Endothelial cell of umbilical vein (primary cell): ENCODE measurements around the gene MINAR2. TPM values are rescaled to one million over a fixed set of nuclear protein-coding genes. Genes with fewer than 3 reads are reported as not detected.

Experiments
- BruUV-seq: library from RNA; stranded (reverse); fragments of 400-500 nt; replicated peaks from 2 replicates; lab custom pipeline; 2021; lab: Mats Ljungman, UMichigan
- CTCF ChIA-PET: fragments of 300-600, 350-600 bp; sonication (Branson Sonifier 250); formaldehyde crosslinking; loops from one replicate; lab custom pipeline; 2021; ENCODE audit warnings: antibody characterized with exemption, inconsistent platforms; lab: Charles Lee
- POLR2A ChIA-PET: fragments of 300-600, 350-600 bp; sonication (Branson Sonifier 250); formaldehyde crosslinking; loops from one replicate; lab custom pipeline; 2021; ENCODE audit warnings: antibody characterized with exemption, inconsistent platforms; lab: Charles Lee
- DNase-seq: peaks from one replicate; pipeline ENCODE4 v3.0.0-alpha.2; 2011; ENCODE audit warnings: low read depth, low spot score
- FAIRE-seq: peaks from 2 replicates; lab custom pipeline; 2011; peaks lifted over from hg19 to GRCh38; lab: Jason Lieb, UNC
- H2AFZ ChIP-seq: 2 replicates; pipeline ENCODE4 v1.6.0; 2012; ENCODE audit warnings: low read depth, low read length, control low read depth, inconsistent platforms
- H3K27ac ChIP-seq: 2 replicates; pipeline ENCODE4 v1.5.1; 2011; ENCODE audit warnings: low read depth, mild to moderate bottlenecking, control low read depth, low read length, moderate library complexity; ENCODE audit not compliant: insufficient read depth
- H3K27me3 ChIP-seq, 2 experiments: 2 replicates each; pipeline versions ENCODE4 v1.6.0 to v1.6.1; 2011; ENCODE audit warnings: low read length in 2 of 2, mixed read lengths in 1 of 2; ENCODE audit not compliant: control insufficient read depth in 2 of 2, insufficient read depth in 2 of 2
- H3K36me3 ChIP-seq, 2 experiments: 2 replicates in 1 of 2; 3 replicates in 1 of 2; pipeline ENCODE4 v1.5.1; 2011; ENCODE audit warnings: low read length in 2 of 2, mild to moderate bottlenecking in 1 of 2, moderate library complexity in 1 of 2; ENCODE audit not compliant: control insufficient read depth in 2 of 2, insufficient read depth in 2 of 2; ENCODE audit errors: extremely low read depth in 1 of 2
- H3K4me1 ChIP-seq: 3 replicates; pipeline ENCODE4 v1.5.1; 2011; ENCODE audit warnings: mild to moderate bottlenecking, low read length; ENCODE audit not compliant: control insufficient read depth, insufficient read depth; ENCODE audit errors: extremely low read depth
- H3K4me2 ChIP-seq: 2 replicates; pipeline ENCODE4 v1.6.1; 2011; ENCODE audit warnings: low read length, control low read depth, mixed read lengths; ENCODE audit not compliant: insufficient read depth
- H3K4me3 ChIP-seq, 3 experiments: fragments of 200-600 bp in 1 of 3; sonication (generic), shearing (Covaris generic) in 1 of 3; replicated peaks in 1 of 3; 2 replicates each; pipeline ENCODE4 v1.5.1; 2011 to 2016; ENCODE audit warnings: control low read depth in 3 of 3, low read length in 3 of 3, mild to moderate bottlenecking in 2 of 3, inconsistent platforms in 1 of 3, low read depth in 1 of 3, moderate library complexity in 1 of 3; ENCODE audit not compliant: insufficient read depth in 1 of 3
- H3K79me2 ChIP-seq: 2 replicates; pipeline ENCODE4 v1.6.0; 2012; ENCODE audit warnings: low read length, inconsistent platforms; ENCODE audit not compliant: control insufficient read depth, insufficient read depth
- H3K9ac ChIP-seq: replicated peaks from 2 replicates; pipeline ENCODE3; 2011; ENCODE audit warnings: low read length, control low read depth; ENCODE audit not compliant: insufficient read depth; ENCODE audit errors: extremely low read depth
- H3K9me1 ChIP-seq: replicated peaks from 3 replicates; pipeline ENCODE4 v1.6.0; 2011; ENCODE audit warnings: mild to moderate bottlenecking, low read length; ENCODE audit not compliant: control insufficient read depth, insufficient read depth; ENCODE audit errors: extremely low read depth
- H3K9me3 ChIP-seq: replicated peaks from 2 replicates; pipeline ENCODE4 v1.5.1; 2012; ENCODE audit warnings: low read length, inconsistent platforms; ENCODE audit not compliant: control insufficient read depth, insufficient read depth
- H4K20me1 ChIP-seq: replicated peaks from 2 replicates; pipeline ENCODE3; 2011; ENCODE audit warnings: mild to moderate bottlenecking, low read length; ENCODE audit not compliant: control insufficient read depth, insufficient read depth; ENCODE audit errors: extremely low read depth
- CTCF ChIP-seq, 2 donors: IDR thresholded peaks; 1 replicate in 1 of 2; 2 replicates in 1 of 2; pipeline ENCODE4 v1.5.1; 2011; ENCODE audit warnings: low read length in 2 of 2, mild to moderate bottlenecking in 2 of 2, moderate library complexity in 2 of 2, control low read depth in 1 of 2, inconsistent platforms in 1 of 2, low read depth in 1 of 2; ENCODE audit not compliant: insufficient read depth in 1 of 2; ENCODE audit errors: extremely low read depth in 1 of 2
- EZH2 ChIP-seq: IDR thresholded peaks from 2 replicates; pipeline ENCODE4 v1.6.1; 2012; ENCODE audit warnings: borderline replicate concordance, low read depth, mild to moderate bottlenecking, moderate library complexity, low read length, inconsistent platforms; ENCODE audit not compliant: severe bottlenecking
- FOS ChIP-seq: IDR thresholded peaks from 2 replicates; pipeline ENCODE4 v1.6.1; 2011; ENCODE audit warnings: mild to moderate bottlenecking, low read length, moderate library complexity, borderline replicate concordance; ENCODE audit not compliant: insufficient read depth
- GATA2 ChIP-seq: IDR thresholded peaks from 2 replicates; pipeline ENCODE4 v1.7.0; 2011; ENCODE audit warnings: low read depth, mild to moderate bottlenecking, moderate library complexity, mixed read lengths, low read length; ENCODE audit not compliant: insufficient read length, insufficient read depth
- JUN ChIP-seq: IDR thresholded peaks from 2 replicates; pipeline ENCODE4 v1.6.1; 2011; ENCODE audit warnings: borderline replicate concordance, low read depth; ENCODE audit not compliant: insufficient read length, insufficient read depth
- MYC ChIP-seq: IDR thresholded peaks from one replicate; pipeline ENCODE4 v1.6.1; 2011; ENCODE audit warnings: mild to moderate bottlenecking, low read depth, low read length
- POLR2A ChIP-seq: IDR thresholded peaks from 2 replicates; pipeline ENCODE4 v1.6.1; 2012; ENCODE audit warnings: low read depth, mild to moderate bottlenecking, control low read depth, low read length
- POLR2AphosphoS5 ChIP-seq: IDR thresholded peaks from 2 replicates; pipeline ENCODE4 v1.6.1; 2012; ENCODE audit warnings: low read depth, mild to moderate bottlenecking, control low read depth, low read length, moderate library complexity; ENCODE audit not compliant: insufficient read depth
- dilution Hi-C: fragments of 300-500 bp; cut with MboI; formaldehyde crosslinking; loops from one replicate; pipeline ENCODE4 v1.15.0; 2019; ENCODE audit warnings: low sequenced_read_pairs; ENCODE audit not compliant: extremely low pct_ligation_motif_present
- intact Hi-C: fragments of 100-400 bp; cut with micrococcal nuclease; formaldehyde crosslinking; loops from one replicate; pipeline ENCODE4 v1.10.0; 2022
- polyA plus RNA-seq, 4 experiments: library from polyadenylated mRNA; depleted of rRNA in 3 of 4; stranded (reverse) in 3 of 4; unstranded in 1 of 4; fragments of >200 nt; gene quantifications; 2 replicates each; pipeline versions ENCODE4 v1.2.1 to v1.2.3, GENCODE V29; 2011 to 2012; ENCODE audit warnings: missing spikeins in 1 of 4
- total RNA-seq: library from RNA; stranded (reverse); gene quantifications from 2 replicates; pipeline ENCODE4 v1.2.3, GENCODE V29; 2021
- TF ChIP-seq, protein P1 (sequence below): IDR thresholded peaks from 2 replicates; pipeline ENCODE4 v1.6.1; 2011; ENCODE audit not compliant: insufficient read depth, insufficient read length

MINAR2 gene
- total and polyA plus RNA-seq, 2 donors (not counting 3 experiments of a cell fraction or from before 2014, with no cell fraction given): not detected

GRCh38 chr5:129766798-129767197 lies 18.9 kb downstream of the MINAR2 start:
- no peaks in the 10 kb centered on the region for H3K36me3 ChIP-seq
- BruUV-seq: no TSS peak
- FAIRE-seq: no peak
- H3K27me3 ChIP-seq: peaks cover 1 to 5% of the 10 kb centered on the region in 2 experiments
- TF ChIP-seq MYC (no peak), POLR2A (no peak), CTCF (IDR thresholded peaks at IDR 0.05; ENCODE audit: extremely low read depth in 1 of 2, insufficient read depth in 1 of 2, low read depth in 1 of 2, low read length in 2 of 2) (no peak), EZH2 (no peak), FOS (no peak), JUN (no peak), GATA2 (no peak), POLR2AphosphoS5 (no peak)
- TF ChIP-seq, protein P1, sequence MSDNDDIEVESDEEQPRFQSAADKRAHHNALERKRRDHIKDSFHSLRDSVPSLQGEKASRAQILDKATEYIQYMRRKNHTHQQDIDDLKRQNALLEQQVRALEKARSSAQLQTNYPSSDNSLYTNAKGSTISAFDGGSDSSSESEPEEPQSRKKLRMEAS: no peak
- H3K4me2 ChIP-seq: no peak overlapping the region
- no peaks in the 10 kb centered on the region for H3K4me1 ChIP-seq
- H3K9ac ChIP-seq: no peak overlapping the region
- CTCF ChIA-PET: interaction anchor here (0.6 to 6.0 kb wide), 6 partner anchors 9 to 366 kb away, joined by 3 to 88 read pairs (median 4); no protein-coding TSS in a partner anchor
- dilution Hi-C loops: no loop called here
- H3K4me3 ChIP-seq: no peak overlapping the region
- H4K20me1 ChIP-seq: no peaks in the 10 kb centered on the region
- POLR2A ChIA-PET: no interaction called here
- no peaks in the 10 kb centered on the region for H3K9me1 ChIP-seq
- no peaks in the 10 kb centered on the region for H3K9me3 ChIP-seq
- H3K79me2 ChIP-seq: no peaks in the 10 kb centered on the region
- intact Hi-C loops: loop anchor here (5.0 kb wide), 2 partner anchors 594 to 654 kb away; no protein-coding TSS in a partner anchor
- no peak overlapping the region for H3K27ac ChIP-seq
- H2AFZ ChIP-seq: no peak overlapping the region
- no peak for DNase-seq
